Activated T-helper 2 cell treated with anti-CD3 and anti-CD28 coated beads, Interferon-gamma antibody, Interleukin-2, Interleukin-4, amounts not matched to agents 10 μg/mL and 5 μg/mL and 100 μg/mL, durations not matched to agents 14 hours and 24 hours and 36 hours (primary cell): ENCODE measurements around the gene ARHGAP23. TPM values are rescaled to one million over a fixed set of nuclear protein-coding genes. Genes with fewer than 3 reads are reported as not detected.
"Not testable (repeated sequence)": the region's sequence is repeated elsewhere in the genome, so short reads cannot be mapped to it uniquely, and the experiment has no call there.

Source experiments
- DNase-seq: peaks from one replicate; pipeline ENCODE4 v3.0.0; 2021; ENCODE audit warnings: low spot score
- H3K27ac Mint-ChIP-seq: one replicate; pipeline ENCODE4 v1.8.0; 2021; ENCODE audit warnings: mixed read lengths
- H3K27me3 Mint-ChIP-seq: one replicate; pipeline ENCODE4 v1.8.0; 2021; ENCODE audit warnings: low read depth, mixed read lengths
- H3K36me3 Mint-ChIP-seq: one replicate; pipeline ENCODE4 v1.8.0; 2021; ENCODE audit warnings: low read depth, mixed read lengths
- H3K4me1 Mint-ChIP-seq: one replicate; pipeline ENCODE4 v1.8.0; 2021; ENCODE audit warnings: low read depth, mixed read lengths
- H3K4me3 Mint-ChIP-seq: one replicate; pipeline ENCODE4 v1.8.0; 2021; ENCODE audit warnings: low read depth, mild to moderate bottlenecking, moderate library complexity, mixed read lengths
- H3K9me3 Mint-ChIP-seq: one replicate; pipeline ENCODE4 v1.8.0; 2021; ENCODE audit warnings: mixed read lengths
- intact Hi-C: fragments of 100-400 bp; cut with micrococcal nuclease; formaldehyde crosslinking; loops from one replicate; pipeline ENCODE4 v1.15.1; 2023
- total RNA-seq: library from RNA; stranded (reverse); gene quantifications from 2 replicates; pipeline ENCODE4 v1.2.3, GENCODE V29; 2022

Gene ARHGAP23
- total RNA-seq, 1 donor from 2014 or later: 1.2 TPM

DNA sequence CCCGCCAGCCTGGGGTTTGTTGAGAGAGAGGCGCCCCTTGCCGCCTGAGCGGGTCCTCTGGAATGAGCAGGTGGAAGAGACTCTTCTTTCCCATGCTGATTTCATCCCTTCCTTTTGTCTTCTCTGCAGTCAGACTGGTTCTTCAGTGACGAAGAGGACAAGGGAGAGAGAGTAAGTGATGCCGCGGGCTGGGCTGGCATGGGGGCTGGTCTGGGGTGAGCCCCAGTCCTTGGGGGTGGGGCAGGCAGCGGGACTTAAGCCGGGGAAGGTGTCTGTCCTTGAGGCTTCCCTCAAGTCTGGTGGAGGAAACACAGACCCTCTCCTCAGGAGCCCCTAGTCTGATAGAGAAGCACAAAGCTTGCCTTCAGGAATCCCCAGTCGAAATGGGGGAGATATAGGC is 69.4 kb downstream of the ARHGAP23 start:
- H3K36me3 Mint-ChIP-seq, H3K4me1 Mint-ChIP-seq, DNase-seq, H3K4me3 Mint-ChIP-seq, intact Hi-C loops, H3K9me3 Mint-ChIP-seq, H3K27me3 Mint-ChIP-seq, H3K27ac Mint-ChIP-seq: not testable (repeated sequence)

DNA sequence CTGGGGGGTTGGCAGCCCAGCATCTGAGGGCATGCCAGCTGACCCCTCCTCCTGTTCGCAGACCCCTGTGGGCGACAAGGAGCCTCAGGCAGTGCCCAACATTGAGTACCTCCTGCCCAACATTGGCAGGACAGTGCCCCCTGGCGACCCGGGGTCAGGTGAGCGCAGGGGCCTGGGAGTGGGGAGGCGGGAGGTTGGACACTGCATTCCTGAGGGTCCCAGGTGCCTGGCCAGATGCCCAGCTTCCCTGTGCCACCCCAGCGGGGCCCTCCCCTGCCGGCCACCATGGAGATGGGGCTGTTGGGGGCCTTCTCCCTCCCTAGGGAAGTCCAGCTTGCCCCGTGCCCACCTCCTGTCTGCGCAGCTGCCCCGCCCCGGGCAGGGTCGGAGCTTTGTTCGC is 70.1 kb downstream of the ARHGAP23 start:
- intact Hi-C loops: no loop called here

GRCh38 chr17:38499230-38499629 is 71.0 kb downstream of the ARHGAP23 start:
- H3K27me3 Mint-ChIP-seq, H3K4me3 Mint-ChIP-seq, H3K4me1 Mint-ChIP-seq, H3K27ac Mint-ChIP-seq, H3K9me3 Mint-ChIP-seq, DNase-seq, intact Hi-C loops, H3K36me3 Mint-ChIP-seq: not testable (repeated sequence)

More for the DNA sequence above, 70.1 kb downstream of the ARHGAP23 start:
- no peaks in the 10 kb centered on the region for H3K4me1 Mint-ChIP-seq
- H3K4me3 Mint-ChIP-seq: no peak overlapping the region
- H3K9me3 Mint-ChIP-seq: peaks cover 6% of the 10 kb centered on the region
- no peak overlapping the region for H3K27ac Mint-ChIP-seq
- no peaks in the 10 kb centered on the region for H3K36me3 Mint-ChIP-seq
- no peaks in the 10 kb centered on the region for H3K27me3 Mint-ChIP-seq
- DNase-seq: no peak

DNA sequence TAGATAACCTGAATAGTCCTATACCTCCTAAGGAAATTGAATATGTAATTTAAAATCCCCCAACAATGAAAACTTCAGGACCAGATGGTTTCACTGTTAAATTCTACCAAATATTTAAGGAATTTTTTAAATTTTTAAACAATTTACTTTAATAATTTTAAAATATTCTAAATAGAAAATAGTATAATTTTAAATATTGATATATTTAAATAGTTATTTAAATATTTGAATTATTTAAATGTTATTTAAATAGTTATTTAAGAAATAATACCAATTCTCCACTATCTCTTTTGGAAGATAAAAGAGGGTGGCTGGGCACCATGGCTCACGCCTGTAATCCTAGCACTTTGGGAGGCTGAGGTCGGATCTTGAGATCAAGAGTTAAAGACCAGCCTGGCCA is 73.5 kb downstream of the ARHGAP23 start:
- H3K9me3 Mint-ChIP-seq, intact Hi-C loops, H3K4me1 Mint-ChIP-seq, H3K4me3 Mint-ChIP-seq, H3K27ac Mint-ChIP-seq, H3K27me3 Mint-ChIP-seq, H3K36me3 Mint-ChIP-seq, DNase-seq: not testable (repeated sequence)

- H3K4me1 Mint-ChIP-seq, H3K4me3 Mint-ChIP-seq, H3K9me3 Mint-ChIP-seq, intact Hi-C loops, H3K27me3 Mint-ChIP-seq, H3K36me3 Mint-ChIP-seq, H3K27ac Mint-ChIP-seq, DNase-seq: not testable (repeated sequence)
These were observed 75.1 kb downstream of the ARHGAP23 start for GRCh38 chr17:38503286-38503913.

- H3K27me3 Mint-ChIP-seq: peaks cover 16% of the 10 kb centered on the region
- H3K4me1 Mint-ChIP-seq: peaks cover under 1% of the 10 kb centered on the region
These were observed 76.0 kb downstream of the ARHGAP23 start for GRCh38 chr17:38504216-38504615.

DNA sequence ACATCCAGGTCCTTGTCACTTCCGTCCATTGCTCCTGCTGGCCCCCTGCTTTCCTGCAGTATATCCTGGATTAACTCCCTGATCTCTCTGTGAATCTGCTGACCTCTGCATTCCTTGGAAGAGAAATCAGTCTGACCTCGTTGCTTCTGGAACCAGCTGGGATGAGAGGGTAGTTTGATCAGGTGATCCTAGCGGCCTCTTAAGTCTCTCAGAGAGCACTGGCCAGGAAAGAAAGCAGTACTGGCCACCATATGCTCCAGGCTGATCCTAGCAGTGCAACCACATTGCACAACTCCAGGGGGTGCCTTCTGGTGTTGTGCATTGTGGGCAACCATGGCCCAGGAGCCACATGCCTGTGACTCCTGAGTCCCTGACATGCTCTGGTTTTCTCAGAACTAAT is 79.2 kb downstream of the ARHGAP23 start:
- no peak overlapping the region for H3K4me3 Mint-ChIP-seq
- no peak overlapping the region for H3K27ac Mint-ChIP-seq
- H3K9me3 Mint-ChIP-seq: no peaks in the 10 kb centered on the region
- intact Hi-C loops: no loop called here
- H3K36me3 Mint-ChIP-seq: no peaks in the 10 kb centered on the region
- peaks cover 38% of the 10 kb centered on the region for H3K27me3 Mint-ChIP-seq
- no peak for DNase-seq
- peaks cover 5% of the 10 kb centered on the region for H3K4me1 Mint-ChIP-seq

More at GRCh38 chr17:38504216-38504615, 76.0 kb downstream of the ARHGAP23 start:
- Mint-ChIP-seq H3K27ac (no peak overlapping the region), H3K9me3 (no peaks in the 10 kb centered on the region), H3K4me3 (no peak overlapping the region), H3K36me3 (no peaks in the 10 kb centered on the region)
- intact Hi-C loops: no loop called here
- no peak for DNase-seq

DNA sequence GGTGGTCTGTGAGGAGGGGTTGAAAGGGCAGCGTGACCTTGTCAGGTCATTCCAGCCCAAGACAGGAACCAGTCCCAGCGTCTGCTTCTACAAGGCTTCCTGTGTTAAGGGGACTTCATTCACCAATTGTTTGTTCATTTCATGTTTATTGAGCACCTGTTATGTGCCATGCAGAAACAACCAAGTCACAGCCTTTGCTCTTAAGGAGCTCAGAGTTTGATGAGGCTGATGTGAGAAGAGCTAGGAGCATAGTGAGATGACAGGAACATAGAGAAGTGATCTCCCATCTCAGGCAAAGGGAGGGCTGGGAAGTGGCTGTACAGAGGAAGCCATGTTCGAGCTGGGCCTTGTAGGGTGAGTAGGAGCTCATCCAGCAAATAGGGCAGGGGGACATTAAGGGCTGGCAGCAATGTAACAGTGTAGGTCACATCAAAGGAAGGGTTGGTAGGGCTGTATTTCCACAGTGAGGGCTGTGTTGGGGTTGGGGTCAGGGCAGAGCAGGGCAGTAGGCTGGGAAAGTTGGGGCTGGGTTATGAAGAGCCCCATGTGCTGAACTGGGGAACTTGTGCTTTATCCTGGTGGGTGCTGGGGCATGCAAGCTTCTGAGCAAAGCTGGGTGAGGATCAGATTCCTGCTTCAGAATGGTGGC is 79.8 kb downstream of the ARHGAP23 start:
- intact Hi-C loops: no loop called here
- Mint-ChIP-seq H3K27ac (no peak overlapping the region), H3K9me3 (no peaks in the 10 kb centered on the region)

GRCh38 chr17:38508570-38508950 is 80.3 kb downstream of the ARHGAP23 start:
- no peak for DNase-seq
- Mint-ChIP-seq H3K4me1 (peaks cover 5% of the 10 kb centered on the region), H3K9me3 (no peaks in the 10 kb centered on the region), H3K27me3 (peaks cover 41% of the 10 kb centered on the region), H3K36me3 (no peaks in the 10 kb centered on the region), H3K4me3 (no peak overlapping the region), H3K27ac (no peak overlapping the region)
- intact Hi-C loops: no loop called here

More for the DNA sequence above, 79.8 kb downstream of the ARHGAP23 start:
- Mint-ChIP-seq H3K4me3 (no peak overlapping the region), H3K27me3 (peaks cover 41% of the 10 kb centered on the region), H3K4me1 (peaks cover 5% of the 10 kb centered on the region), H3K36me3 (no peaks in the 10 kb centered on the region)
- no peak for DNase-seq

DNA sequence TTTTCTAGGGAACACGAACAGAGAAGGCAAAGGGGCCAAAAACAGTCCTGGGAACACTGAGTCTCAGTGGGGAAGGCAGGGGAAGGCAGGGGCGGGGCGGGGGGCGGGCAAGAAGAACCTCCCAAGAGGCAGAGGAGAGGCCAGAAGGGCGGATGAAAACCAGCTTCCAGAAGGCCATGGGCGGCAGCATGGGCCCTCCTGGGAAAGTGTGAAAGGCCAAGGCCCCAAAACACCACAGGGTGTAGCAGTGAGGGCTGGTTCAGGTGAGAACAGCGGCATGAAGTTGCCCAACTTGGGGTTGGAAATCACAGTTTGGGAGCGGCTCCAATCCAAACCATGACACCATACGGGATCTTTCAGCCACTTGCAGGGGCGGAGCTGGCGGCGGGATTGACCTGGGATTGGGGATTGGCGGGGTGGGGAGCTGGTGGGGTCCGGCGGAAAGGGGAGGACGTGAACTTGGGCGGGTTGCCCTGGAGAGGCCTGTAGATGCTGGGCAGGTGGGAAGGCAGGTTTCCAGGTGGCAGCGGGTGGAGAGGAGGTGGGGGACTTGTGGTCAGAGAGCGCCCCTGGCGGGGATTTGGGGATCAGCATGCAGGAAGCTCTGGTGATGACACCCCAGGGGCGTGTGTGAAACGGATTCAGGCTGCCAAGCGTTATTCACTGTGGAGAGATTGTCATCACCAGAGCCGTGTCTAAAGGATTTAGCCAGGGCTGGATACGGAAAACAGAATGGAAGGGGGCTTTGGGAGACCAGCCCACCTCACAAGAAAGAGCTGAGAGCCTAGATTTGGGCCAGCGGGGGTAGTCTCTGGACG is 80.9 kb downstream of the ARHGAP23 start:
- Mint-ChIP-seq H3K27me3 (peaks cover 41% of the 10 kb centered on the region), H3K4me1 (peaks cover 5% of the 10 kb centered on the region), H3K9me3 (no peaks in the 10 kb centered on the region), H3K36me3 (no peaks in the 10 kb centered on the region), H3K27ac (peak overlapping the region; percentile 41), H3K4me3 (peak overlapping the region; percentile 78)
- intact Hi-C loops: no loop called here
- peak; percentile 67 for DNase-seq

DNA sequence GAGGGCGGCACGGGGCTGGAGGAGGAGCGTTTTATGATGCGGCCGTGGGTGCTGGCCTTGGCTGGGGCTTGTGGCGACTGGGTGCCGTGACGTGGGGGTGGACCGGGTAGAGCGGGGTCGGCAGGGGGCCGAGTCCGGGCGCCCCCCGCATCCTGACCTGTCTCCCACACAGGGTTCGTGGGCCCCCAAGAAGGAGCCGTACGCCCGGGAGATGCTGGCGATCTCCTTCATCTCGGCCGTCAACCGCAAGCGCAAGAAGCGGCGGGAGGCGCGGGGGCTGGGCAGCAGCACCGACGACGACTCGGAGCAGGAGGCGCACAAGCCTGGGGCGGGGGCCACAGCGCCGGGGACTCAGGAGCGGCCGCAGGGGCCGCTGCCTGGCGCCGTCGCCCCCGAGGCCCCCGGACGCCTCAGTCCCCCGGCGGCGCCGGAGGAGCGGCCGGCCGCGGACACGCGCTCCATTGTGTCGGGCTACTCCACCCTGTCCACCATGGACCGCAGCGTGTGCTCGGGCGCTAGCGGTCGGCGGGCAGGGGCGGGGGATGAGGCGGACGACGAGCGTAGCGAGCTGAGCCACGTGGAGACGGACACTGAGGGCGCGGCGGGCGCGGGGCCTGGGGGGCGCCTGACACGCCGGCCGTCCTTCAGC is 81.6 kb downstream of the ARHGAP23 start:
- DNase-seq: no peak
- peak overlapping the region; percentile 78 for H3K4me3 Mint-ChIP-seq
- intact Hi-C loops: no loop called here
- H3K27me3 Mint-ChIP-seq: peaks cover 41% of the 10 kb centered on the region
- H3K4me1 Mint-ChIP-seq: peaks cover 5% of the 10 kb centered on the region
- H3K9me3 Mint-ChIP-seq: no peaks in the 10 kb centered on the region
- H3K36me3 Mint-ChIP-seq: no peaks in the 10 kb centered on the region
- no peak overlapping the region for H3K27ac Mint-ChIP-seq

GRCh38 chr17:38510421-38511149 is 82.3 kb downstream of the ARHGAP23 start:
- H3K4me1 Mint-ChIP-seq: peaks cover 5% of the 10 kb centered on the region
- no peak for DNase-seq
- H3K9me3 Mint-ChIP-seq: no peaks in the 10 kb centered on the region
- no peak overlapping the region for H3K27ac Mint-ChIP-seq
- H3K36me3 Mint-ChIP-seq: no peaks in the 10 kb centered on the region
- no peak overlapping the region for H3K4me3 Mint-ChIP-seq
- intact Hi-C loops: no loop called here
- peaks cover 41% of the 10 kb centered on the region for H3K27me3 Mint-ChIP-seq
